Cardiac muscle cell (in vitro differentiated cells and primary cell): Measurements from ENCODE around the gene BEND6. TPM values are rescaled to one million over a fixed set of nuclear protein-coding genes. Genes with fewer than 3 reads are reported as not detected.
A peak's percentile ranks its signal among the peaks of the same experiment; 100 is the strongest.

Experiments used
- DNase-seq, 2 donors: peaks; one replicate each; pipeline versions ENCODE4 v3.0.0 to v3.0.0-alpha.2; 2010 to 2017; ENCODE audit warnings: low read depth in 1 of 2, low spot score in 1 of 2
- H3K27ac ChIP-seq: fragments of 200-600 bp; sonication (generic); 2 replicates; pipeline ENCODE4 v1.5.1; 2016
- H3K27me3 ChIP-seq: fragments of 200-600 bp; sonication (generic); 2 replicates; pipeline ENCODE4 v1.6.0; 2016; ENCODE audit warnings: control low read depth
- H3K36me3 ChIP-seq: fragments of 200-600 bp; sonication (generic); 2 replicates; pipeline ENCODE4 v1.5.1; 2016; ENCODE audit warnings: control low read depth
- H3K4me1 ChIP-seq: fragments of 200-600 bp; sonication (generic); 2 replicates; pipeline ENCODE4 v1.8.1; 2017; ENCODE audit warnings: low read depth, mild to moderate bottlenecking, mixed run types
- H3K4me3 ChIP-seq: fragments of 200-600 bp; sonication (generic); 2 replicates; pipeline ENCODE4 v1.5.1; 2016; ENCODE audit warnings: mild to moderate bottlenecking
- H3K9me3 ChIP-seq: fragments of 200-600 bp; sonication (generic); 2 replicates; pipeline ENCODE4 v1.5.1; 2017; ENCODE audit warnings: low read depth, mild to moderate bottlenecking, control low read depth
- CTCF ChIP-seq: IDR thresholded peaks from 2 replicates; pipeline ENCODE4 v1.5.1; 2012; ENCODE audit warnings: low read depth, mild to moderate bottlenecking, low read length
- polyA plus RNA-seq: library from polyadenylated mRNA; unstranded; fragments of >200 nt; fragmentation: Nextera tagmentation; extraction: Ambion mirVana; gene quantifications from 2 replicates; pipeline ENCODE4 v1.2.1, GENCODE V29; 2016
- total RNA-seq: library from RNA; depleted of rRNA; stranded (reverse); fragments of >200 nt; gene quantifications from 2 replicates; pipeline ENCODE4 v1.2.3, GENCODE V29; 2016

Gene BEND6
- total and polyA plus RNA-seq, 2 experiments from 2014 or later: 0.09 to 0.84 TPM

GRCh38 chr6:56913285-56914074, 41.4 kb upstream of the BEND6 start:
- Histone ChIP-seq H3K4me3 (no peak overlapping the region), H3K9me3 (no peaks in the 10 kb centered on the region), H3K4me1 (no peaks in the 10 kb centered on the region), H3K27ac (no peak overlapping the region), H3K36me3 (no peaks in the 10 kb centered on the region), H3K27me3 (no peaks in the 10 kb centered on the region)
- no peak for TF ChIP-seq CTCF
- DNase-seq: peak in 1 of 2 donors; percentile 17

- no peaks in the 10 kb centered on the region for H3K4me1 ChIP-seq
- no peaks in the 10 kb centered on the region for H3K36me3 ChIP-seq
- TF ChIP-seq CTCF: no peak
- no peak for DNase-seq
- no peak overlapping the region for H3K27ac ChIP-seq
- no peaks in the 10 kb centered on the region for H3K9me3 ChIP-seq
- no peaks in the 10 kb centered on the region for H3K27me3 ChIP-seq
- no peak overlapping the region for H3K4me3 ChIP-seq
These were observed 39.9 kb upstream of the BEND6 start for GRCh38 chr6:56914798-56915658.

- no peak for TF ChIP-seq CTCF
- no peak overlapping the region for H3K27ac ChIP-seq
These were observed 39.1 kb upstream of the BEND6 start for GRCh38 chr6:56915832-56916231.

GRCh38 chr6:56916849-56917551, 37.9 kb upstream of the BEND6 start:
- TF ChIP-seq CTCF: no peak
- Histone ChIP-seq H3K9me3 (no peaks in the 10 kb centered on the region), H3K27ac (no peak overlapping the region), H3K4me3 (no peak overlapping the region), H3K36me3 (no peaks in the 10 kb centered on the region), H3K4me1 (no peaks in the 10 kb centered on the region), H3K27me3 (no peaks in the 10 kb centered on the region)
- no peak for DNase-seq

More at GRCh38 chr6:56915832-56916231, 39.1 kb upstream of the BEND6 start:
- Histone ChIP-seq H3K9me3 (no peaks in the 10 kb centered on the region), H3K4me3 (no peak overlapping the region), H3K36me3 (no peaks in the 10 kb centered on the region), H3K4me1 (no peaks in the 10 kb centered on the region), H3K27me3 (no peaks in the 10 kb centered on the region)
- no peak for DNase-seq

- no peaks in the 10 kb centered on the region for H3K27me3 ChIP-seq
- no peak for TF ChIP-seq CTCF
- no peak overlapping the region for H3K4me3 ChIP-seq
- H3K36me3 ChIP-seq: no peaks in the 10 kb centered on the region
- H3K27ac ChIP-seq: no peak overlapping the region
- DNase-seq: no peak
- H3K9me3 ChIP-seq: no peaks in the 10 kb centered on the region
- H3K4me1 ChIP-seq: no peaks in the 10 kb centered on the region
These were observed 32.3 kb upstream of the BEND6 start for GRCh38 chr6:56922645-56923044.
